ENCODE measurements around the gene ABCC4. TPM values are rescaled to one million over a fixed set of nuclear protein-coding genes. Genes with fewer than 3 reads are reported as not detected.

Gene ABCC4
- total RNA-seq, 1 experiment from 2014 or later, result 17.0 TPM

DNA sequence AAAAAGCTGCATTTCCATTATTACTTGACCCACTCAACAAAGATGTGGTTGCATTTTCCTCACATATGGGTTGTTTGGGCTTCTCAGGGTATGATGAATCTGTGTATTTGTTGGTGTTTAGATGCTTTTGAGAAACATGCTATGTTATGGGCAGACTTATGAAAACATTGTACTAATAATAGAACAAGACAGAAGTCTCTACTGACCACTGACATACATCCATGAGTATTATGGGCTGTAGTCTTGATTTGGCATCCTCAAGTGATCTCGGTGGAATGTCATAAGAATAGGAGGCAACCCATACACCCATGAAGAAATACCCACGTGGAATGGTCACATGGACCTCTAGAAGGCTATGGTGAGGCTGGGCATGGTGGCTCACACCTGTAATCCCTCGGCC, 36.3 kb upstream of the ABCC4 start:
- Histone ChIP-seq H3K9me2 (ENCODE audit: insufficient read depth) (no peaks in the 10 kb centered on the region), H3K4me3 (no peak overlapping the region), H4K20me1 (ENCODE audit: insufficient read depth) (no peaks in the 10 kb centered on the region), H3K4me2 (no peak overlapping the region), H3F3A (ENCODE audit: insufficient read depth, low read depth) (no peaks in the 10 kb centered on the region), H3K36me3 (ENCODE audit: low read depth) (no peaks in the 10 kb centered on the region), H3K79me2 (ENCODE audit: low read depth) (no peaks in the 10 kb centered on the region), H3K27ac (no peak overlapping the region), H3K4me1 (replicated peaks; ENCODE audit: insufficient read depth) (no peaks in the 10 kb centered on the region), H3K27me3 (ENCODE audit: insufficient read depth, low read depth) (no peaks in the 10 kb centered on the region), H3K9me3 (ENCODE audit: insufficient read depth, low read depth) (no peaks in the 10 kb centered on the region), H2AFZ (no peak overlapping the region)
- POLR2A ChIA-PET (ENCODE audit: unreplicated experiment), result no interaction called here
- CTCF ChIA-PET, result no interaction called here
- intact Hi-C loops (cut with micrococcal nuclease; ENCODE audit: unreplicated experiment), result no loop called here
- no peak for DNase-seq
- BruUV-seq (replicated peaks), result no TSS peak
- TF ChIP-seq EZH2 (IDR thresholded peaks at IDR 0.05; ENCODE audit: low read depth), result no peak
- TF ChIP-seq, protein P1, sequence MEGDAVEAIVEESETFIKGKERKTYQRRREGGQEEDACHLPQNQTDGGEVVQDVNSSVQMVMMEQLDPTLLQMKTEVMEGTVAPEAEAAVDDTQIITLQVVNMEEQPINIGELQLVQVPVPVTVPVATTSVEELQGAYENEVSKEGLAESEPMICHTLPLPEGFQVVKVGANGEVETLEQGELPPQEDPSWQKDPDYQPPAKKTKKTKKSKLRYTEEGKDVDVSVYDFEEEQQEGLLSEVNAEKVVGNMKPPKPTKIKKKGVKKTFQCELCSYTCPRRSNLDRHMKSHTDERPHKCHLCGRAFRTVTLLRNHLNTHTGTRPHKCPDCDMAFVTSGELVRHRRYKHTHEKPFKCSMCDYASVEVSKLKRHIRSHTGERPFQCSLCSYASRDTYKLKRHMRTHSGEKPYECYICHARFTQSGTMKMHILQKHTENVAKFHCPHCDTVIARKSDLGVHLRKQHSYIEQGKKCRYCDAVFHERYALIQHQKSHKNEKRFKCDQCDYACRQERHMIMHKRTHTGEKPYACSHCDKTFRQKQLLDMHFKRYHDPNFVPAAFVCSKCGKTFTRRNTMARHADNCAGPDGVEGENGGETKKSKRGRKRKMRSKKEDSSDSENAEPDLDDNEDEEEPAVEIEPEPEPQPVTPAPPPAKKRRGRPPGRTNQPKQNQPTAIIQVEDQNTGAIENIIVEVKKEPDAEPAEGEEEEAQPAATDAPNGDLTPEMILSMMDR (conservative IDR thresholded peaks at IDR 0.05), result no peak

DNA sequence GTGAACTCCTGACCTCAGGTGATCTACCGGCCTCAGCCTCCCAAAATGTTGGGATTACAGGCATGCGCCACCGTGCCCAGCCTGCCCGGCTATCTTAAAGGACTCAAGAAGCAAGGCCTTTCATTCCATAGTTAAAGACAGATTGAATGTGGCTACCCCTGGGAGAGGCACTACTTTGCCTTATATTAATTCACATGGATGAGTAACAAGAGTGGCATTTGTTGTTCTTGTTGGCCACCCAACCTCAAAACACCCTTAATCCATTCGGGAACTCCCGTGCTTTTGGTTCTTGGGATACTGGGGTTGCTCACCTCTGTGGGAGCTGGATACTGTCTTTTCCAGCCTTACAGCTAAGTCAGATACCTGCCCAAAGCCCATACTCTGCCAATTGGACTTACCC, 34.4 kb upstream of the ABCC4 start:
- no peaks in the 10 kb centered on the region for H3K27me3 ChIP-seq (ENCODE audit: insufficient read depth, low read depth)
- H3K27ac ChIP-seq, result no peak overlapping the region
- no peak overlapping the region for H3K4me3 ChIP-seq
- intact Hi-C loops (cut with micrococcal nuclease; ENCODE audit: unreplicated experiment), result no loop called here
- no TSS peak for BruUV-seq (replicated peaks)
- no peak overlapping the region for H2AFZ ChIP-seq
- CTCF ChIA-PET, result no interaction called here
- peak; percentile 9 to 63 for DNase-seq
- no peaks in the 10 kb centered on the region for H3F3A ChIP-seq (ENCODE audit: insufficient read depth, low read depth)
- TF ChIP-seq EZH2 (IDR thresholded peaks at IDR 0.05; ENCODE audit: low read depth), result no peak
- no peaks in the 10 kb centered on the region for H3K4me1 ChIP-seq (replicated peaks; ENCODE audit: insufficient read depth)
- POLR2A ChIA-PET (ENCODE audit: unreplicated experiment), result no interaction called here
- no peaks in the 10 kb centered on the region for H3K9me3 ChIP-seq (ENCODE audit: insufficient read depth, low read depth)
- no peaks in the 10 kb centered on the region for H3K9me2 ChIP-seq (ENCODE audit: insufficient read depth)
- H3K79me2 ChIP-seq (ENCODE audit: low read depth), result no peaks in the 10 kb centered on the region
- no peaks in the 10 kb centered on the region for H4K20me1 ChIP-seq (ENCODE audit: insufficient read depth)
- no peak overlapping the region for H3K4me2 ChIP-seq
- H3K36me3 ChIP-seq (ENCODE audit: low read depth), result no peaks in the 10 kb centered on the region

DNA sequence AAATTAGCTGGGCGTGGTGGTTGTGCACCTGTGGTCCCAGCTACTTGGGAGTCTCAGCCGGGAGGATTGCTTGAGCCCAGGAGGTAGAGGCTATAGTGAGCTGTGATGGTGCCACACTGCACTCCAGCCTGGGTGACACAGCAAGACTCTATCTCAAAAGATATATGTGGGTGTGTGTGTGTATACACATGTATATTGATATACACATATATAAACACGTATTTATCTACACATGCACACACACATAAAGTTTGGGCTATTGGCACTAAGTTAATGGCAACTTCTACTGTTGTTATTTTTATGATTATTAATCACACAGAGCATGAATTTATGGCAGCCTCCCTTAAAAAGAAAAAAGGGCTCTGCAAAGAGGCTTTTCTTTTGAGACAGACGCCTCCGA, 27.1 kb upstream of the ABCC4 start:
- H3K27me3 ChIP-seq (ENCODE audit: insufficient read depth, low read depth), result no peaks in the 10 kb centered on the region
- no peaks in the 10 kb centered on the region for H3K79me2 ChIP-seq (ENCODE audit: low read depth)
- H3K4me1 ChIP-seq (replicated peaks; ENCODE audit: insufficient read depth), result no peaks in the 10 kb centered on the region
- H3K36me3 ChIP-seq (ENCODE audit: low read depth), result no peaks in the 10 kb centered on the region
- no peak overlapping the region for H2AFZ ChIP-seq
- ChIA-PET POLR2A (ENCODE audit: unreplicated experiment) (no interaction called here), CTCF (no interaction called here)
- TF ChIP-seq EZH2 (IDR thresholded peaks at IDR 0.05; ENCODE audit: low read depth), result no peak
- TF ChIP-seq, protein P1 (conservative IDR thresholded peaks at IDR 0.05), result no peak
- no peaks in the 10 kb centered on the region for H4K20me1 ChIP-seq (ENCODE audit: insufficient read depth)
- H3K4me2 ChIP-seq, result no peak overlapping the region
- H3K9me3 ChIP-seq (ENCODE audit: insufficient read depth, low read depth), result no peaks in the 10 kb centered on the region
- peaks cover 6% of the 10 kb centered on the region; the same call in 1 of the 2 replicates for H3F3A ChIP-seq (ENCODE audit: insufficient read depth, low read depth)
- no TSS peak for BruUV-seq (replicated peaks)
- no peak for DNase-seq
- intact Hi-C loops (cut with micrococcal nuclease; ENCODE audit: unreplicated experiment), result no loop called here
- no peak overlapping the region for H3K4me3 ChIP-seq
- H3K9me2 ChIP-seq (ENCODE audit: insufficient read depth), result no peaks in the 10 kb centered on the region
- H3K27ac ChIP-seq, result no peak overlapping the region

DNA sequence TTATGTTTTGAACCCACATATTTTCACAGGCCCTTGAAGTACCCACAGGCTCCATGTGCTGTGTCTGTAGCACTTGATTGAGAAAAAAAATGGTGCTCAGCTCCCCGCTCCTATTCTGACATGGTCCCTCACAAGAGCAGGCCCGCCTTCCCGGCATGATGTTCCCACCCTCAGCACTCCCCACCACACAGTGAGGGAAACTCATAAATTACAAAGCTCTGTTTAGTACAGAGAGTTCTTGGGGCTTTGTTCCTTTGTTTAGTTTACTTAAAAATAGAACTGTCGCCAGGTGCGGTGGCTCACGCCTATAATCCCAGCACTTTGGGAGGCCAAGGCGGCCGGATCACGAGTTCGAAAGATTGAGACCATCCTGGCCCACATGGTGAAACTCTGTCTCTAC, 25.9 kb upstream of the ABCC4 start:
- Histone ChIP-seq H3K9me3 (ENCODE audit: insufficient read depth, low read depth) (no peaks in the 10 kb centered on the region), H3F3A (ENCODE audit: insufficient read depth, low read depth) (peaks cover 6% of the 10 kb centered on the region; the same call in 1 of the 2 replicates), H3K27ac (no peak overlapping the region), H3K4me1 (replicated peaks; ENCODE audit: insufficient read depth) (no peaks in the 10 kb centered on the region), H3K36me3 (ENCODE audit: low read depth) (no peaks in the 10 kb centered on the region), H2AFZ (no peak overlapping the region), H3K9me2 (ENCODE audit: insufficient read depth) (no peaks in the 10 kb centered on the region), H3K79me2 (ENCODE audit: low read depth) (no peaks in the 10 kb centered on the region), H3K27me3 (ENCODE audit: insufficient read depth, low read depth) (no peaks in the 10 kb centered on the region), H4K20me1 (ENCODE audit: insufficient read depth) (no peaks in the 10 kb centered on the region), H3K4me3 (no peak overlapping the region), H3K4me2 (no peak overlapping the region)
- ChIA-PET CTCF (interaction anchor here (0.6 kb wide), 1 partner anchor 12 kb away, joined by 10 read pairs; no protein-coding TSS in a partner anchor), POLR2A (ENCODE audit: unreplicated experiment) (no interaction called here)
- no peak for DNase-seq
- TF ChIP-seq, protein P1 (conservative IDR thresholded peaks at IDR 0.05), result no peak
- no peak for TF ChIP-seq EZH2 (IDR thresholded peaks at IDR 0.05; ENCODE audit: low read depth)
- no TSS peak for BruUV-seq (replicated peaks)
- intact Hi-C loops (cut with micrococcal nuclease; ENCODE audit: unreplicated experiment), result no loop called here

Data from PC-9 (cell line).